Caco-2 (cell line): Measurements from ENCODE around the gene SERPINE3. TPM values are rescaled to one million over a fixed set of nuclear protein-coding genes. Genes with fewer than 3 reads are reported as not detected.

Experiments
- Bru-seq: library from RNA; stranded (reverse); fragments of 400-500 nt; gene quantifications from one replicate; lab custom pipeline; 2021; lab: Mats Ljungman, UMichigan
- BruChase-seq, 2 experiments: library from RNA; stranded (reverse); fragments of 400-500 nt; gene quantifications; one replicate each; lab custom pipeline; 2021; lab: Mats Ljungman, UMichigan
- BruUV-seq: library from RNA; stranded (reverse); fragments of 400-500 nt; replicated peaks from 2 replicates; lab custom pipeline; 2021; lab: Mats Ljungman, UMichigan
- CTCF ChIA-PET: fragments of 300-600 bp; sonication (Branson Sonifier 250); formaldehyde crosslinking; loops from one replicate; lab custom pipeline; 2022; ENCODE audit warnings: antibody characterized with exemption; lab: Charles Lee
- POLR2A ChIA-PET: fragments of 300-600 bp; sonication (Branson Sonifier 250); formaldehyde crosslinking; loops from one replicate; lab custom pipeline; 2022; ENCODE audit warnings: antibody characterized with exemption; lab: Charles Lee
- DNase-seq, 2 experiments: peaks; one replicate each; pipeline versions ENCODE4 v3.0.0 to v3.0.0-alpha.2; 2020 to 2022
- H3K27me3 ChIP-seq: replicated peaks from 2 replicates; pipeline ENCODE4 v1.6.0; 2011; ENCODE audit warnings: low read length; ENCODE audit not compliant: control insufficient read depth, insufficient read depth
- H3K36me3 ChIP-seq: 2 replicates; pipeline ENCODE4 v1.5.1; 2011; ENCODE audit warnings: low read length; ENCODE audit not compliant: control insufficient read depth, insufficient read depth
- H3K4me1 ChIP-seq: fragments of 250-450 bp; sonication (Bioruptor Pico); 2 replicates; pipeline ENCODE4 v1.5.1; 2020; ENCODE audit warnings: mild to moderate bottlenecking
- H3K4me3 ChIP-seq: 2 replicates; pipeline ENCODE4 v1.5.1; 2011; ENCODE audit warnings: low read depth, mild to moderate bottlenecking, control low read depth, low read length
- H3K9me3 ChIP-seq: fragments of 250-450 bp; sonication (Bioruptor Pico); 2 replicates; pipeline ENCODE4 v1.5.1; 2020; ENCODE audit warnings: mild to moderate bottlenecking, moderate library complexity
- H3K27ac Mint-ChIP-seq: one replicate; pipeline ENCODE4 v1.8.0; 2022; ENCODE audit warnings: mixed read lengths; ENCODE audit not compliant: unreplicated experiment
- H3K27me3 Mint-ChIP-seq: one replicate; pipeline ENCODE4 v1.8.0; 2022; ENCODE audit warnings: mixed read lengths; ENCODE audit not compliant: insufficient read depth, unreplicated experiment
- H3K36me3 Mint-ChIP-seq: one replicate; pipeline ENCODE4 v1.8.0; 2022; ENCODE audit warnings: mild to moderate bottlenecking, mixed read lengths; ENCODE audit not compliant: insufficient read depth, unreplicated experiment
- H3K4me1 Mint-ChIP-seq: one replicate; pipeline ENCODE4 v1.8.0; 2022; ENCODE audit warnings: low read depth, mixed read lengths; ENCODE audit not compliant: unreplicated experiment
- H3K4me3 Mint-ChIP-seq: one replicate; pipeline ENCODE4 v1.8.0; 2022; ENCODE audit warnings: mild to moderate bottlenecking, moderate library complexity, mixed read lengths; ENCODE audit not compliant: unreplicated experiment
- H3K9me3 Mint-ChIP-seq: one replicate; pipeline ENCODE4 v1.8.0; 2022; ENCODE audit warnings: mixed read lengths; ENCODE audit not compliant: unreplicated experiment
- intact Hi-C: fragments of 100-400 bp; cut with micrococcal nuclease; formaldehyde crosslinking; loops from one replicate; pipeline ENCODE4 v1.10.0; 2022; ENCODE audit not compliant: unreplicated experiment
- long read RNA-seq: library from polyadenylated mRNA; stranded (forward); transcript quantifications from one replicate; pipeline ENCODE4 v2.0.0, GENCODE V29; 2022
- total RNA-seq: library from RNA; stranded (reverse); gene quantifications from 2 replicates; pipeline ENCODE4 v1.2.3, GENCODE V29; 2022
- TF ChIP-seq, protein P1 (sequence below), 2 experiments: fragments of 200-600 bp in 1 of 2; IDR thresholded peaks; 1 replicate in 1 of 2; 2 replicates in 1 of 2; pipeline versions ENCODE4 v1.5.1 to v1.8.0; 2011 to 2022; ENCODE audit warnings: antibody characterized with exemption in 1 of 2, control low read depth in 1 of 2, inconsistent platforms in 1 of 2, low read depth in 1 of 2, low read length in 1 of 2, mild to moderate bottlenecking in 1 of 2, moderate library complexity in 1 of 2; ENCODE audit not compliant: insufficient read depth in 1 of 2, severe bottlenecking in 1 of 2, unreplicated experiment in 1 of 2

The SERPINE3 gene
- total RNA-seq: not detected in 2 replicates
- Bru-seq, nascent RNA: percentile 14 among the genes with signal in this experiment
- percentile 3 among the genes with signal in this experiment for BruChase-seq, experiment 1, labeled RNA remaining after a 2-hour chase
- BruChase-seq, experiment 2, labeled RNA remaining after a 6-hour chase: not detected
- long read RNA-seq, partial matches to known transcripts: 0 of 4 reads
- long read RNA-seq, other reads (novel, unspliced or antisense): 4 of 4 reads

DNA sequence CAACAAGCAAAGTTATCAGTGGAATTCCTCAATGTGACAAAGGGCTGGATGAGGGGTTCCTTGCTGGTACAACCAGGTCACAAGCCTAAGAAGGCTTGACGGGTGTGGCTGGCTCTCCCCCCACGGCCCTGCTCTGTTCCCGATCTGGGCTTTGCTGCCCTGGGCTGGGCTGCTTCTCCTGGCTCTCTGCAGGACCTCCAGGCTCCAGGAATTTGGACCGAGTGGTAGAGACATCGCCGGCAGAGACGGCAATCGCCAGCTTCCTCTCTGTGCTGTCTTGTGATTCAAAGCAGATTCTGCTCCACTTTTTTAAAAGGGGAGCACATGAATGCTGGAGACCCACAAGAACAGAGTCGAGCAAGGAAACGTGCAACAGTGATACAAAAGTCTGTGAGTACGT lies at the start of gene SERPINE3:
Gene SERPINE3, plus strand, starts transcription at position 338 of the 400 bp plus-strand sequence. CDS start 1,401 bp downstream, outside the sequence.
- no peaks in the 10 kb centered on the region for H3K9me3 Mint-ChIP-seq
- BruUV-seq: no TSS peak
- H3K4me1 Mint-ChIP-seq: no peaks in the 10 kb centered on the region
- intact Hi-C loops: no loop called here
- Histone ChIP-seq H3K27me3 (no peaks in the 10 kb centered on the region), H3K4me3 (no peak within 1 kb of the TSS), H3K36me3 (no peaks in the 10 kb centered on the region), H3K4me1 (no peaks in the 10 kb centered on the region), H3K9me3 (no peaks in the 10 kb centered on the region)
- H3K27ac Mint-ChIP-seq: no peak within 1 kb of the TSS
- ChIA-PET CTCF (no interaction called here), POLR2A (no interaction called here)
- H3K4me3 Mint-ChIP-seq: no peak within 1 kb of the TSS
- H3K27me3 Mint-ChIP-seq: no peaks in the 10 kb centered on the region
- TF ChIP-seq, protein P1, sequence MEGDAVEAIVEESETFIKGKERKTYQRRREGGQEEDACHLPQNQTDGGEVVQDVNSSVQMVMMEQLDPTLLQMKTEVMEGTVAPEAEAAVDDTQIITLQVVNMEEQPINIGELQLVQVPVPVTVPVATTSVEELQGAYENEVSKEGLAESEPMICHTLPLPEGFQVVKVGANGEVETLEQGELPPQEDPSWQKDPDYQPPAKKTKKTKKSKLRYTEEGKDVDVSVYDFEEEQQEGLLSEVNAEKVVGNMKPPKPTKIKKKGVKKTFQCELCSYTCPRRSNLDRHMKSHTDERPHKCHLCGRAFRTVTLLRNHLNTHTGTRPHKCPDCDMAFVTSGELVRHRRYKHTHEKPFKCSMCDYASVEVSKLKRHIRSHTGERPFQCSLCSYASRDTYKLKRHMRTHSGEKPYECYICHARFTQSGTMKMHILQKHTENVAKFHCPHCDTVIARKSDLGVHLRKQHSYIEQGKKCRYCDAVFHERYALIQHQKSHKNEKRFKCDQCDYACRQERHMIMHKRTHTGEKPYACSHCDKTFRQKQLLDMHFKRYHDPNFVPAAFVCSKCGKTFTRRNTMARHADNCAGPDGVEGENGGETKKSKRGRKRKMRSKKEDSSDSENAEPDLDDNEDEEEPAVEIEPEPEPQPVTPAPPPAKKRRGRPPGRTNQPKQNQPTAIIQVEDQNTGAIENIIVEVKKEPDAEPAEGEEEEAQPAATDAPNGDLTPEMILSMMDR (IDR thresholded peaks at IDR 0.05; ENCODE audit: insufficient read depth in 1 of 2, low read depth in 1 of 2, low read length in 1 of 2, severe bottlenecking in 1 of 2, unreplicated experiment in 1 of 2): no peak
- H3K36me3 Mint-ChIP-seq: peaks cover 8% of the 10 kb centered on the region
- no peak for DNase-seq

DNA sequence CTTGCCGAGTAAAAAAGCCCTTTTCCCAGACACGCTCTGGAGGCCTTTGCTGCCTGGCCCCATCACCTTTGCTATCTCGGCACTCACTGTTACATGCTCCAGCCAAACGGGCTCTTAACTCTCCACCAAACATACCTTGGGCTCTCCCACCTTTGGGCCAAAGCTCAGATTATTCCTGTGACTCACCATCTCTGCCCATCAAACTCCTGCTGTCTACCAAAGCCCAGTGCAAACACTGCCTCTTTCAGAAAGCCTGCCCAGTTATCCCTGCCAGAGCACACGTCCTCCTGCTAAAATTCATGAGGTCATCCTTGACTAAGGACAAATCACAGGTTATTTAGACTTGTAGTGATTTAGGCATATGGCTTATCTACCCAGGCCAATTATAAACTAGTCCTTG lies 48.1 kb upstream of the SERPINE3 start:
- ChIA-PET CTCF (no interaction called here), POLR2A (interaction anchor here (0.6 kb wide), 1 partner anchor 1061 kb away, joined by 3 read pairs; no protein-coding TSS in a partner anchor)
- Histone ChIP-seq H3K27me3 (no peaks in the 10 kb centered on the region), H3K4me3 (no peak overlapping the region), H3K36me3 (no peaks in the 10 kb centered on the region), H3K4me1 (no peaks in the 10 kb centered on the region), H3K9me3 (no peaks in the 10 kb centered on the region)
- Mint-ChIP-seq H3K4me1 (peaks cover 10% of the 10 kb centered on the region), H3K27me3 (no peaks in the 10 kb centered on the region), H3K9me3 (no peaks in the 10 kb centered on the region), H3K36me3 (peaks cover 4% of the 10 kb centered on the region), H3K27ac (no peak overlapping the region), H3K4me3 (no peak overlapping the region)
- intact Hi-C loops: no loop called here
- no TSS peak for BruUV-seq
- DNase-seq: peak in 1 of 2 experiments; percentile 14
- TF ChIP-seq, protein P1 (IDR thresholded peaks at IDR 0.05; ENCODE audit: insufficient read depth in 1 of 2, low read depth in 1 of 2, low read length in 1 of 2, severe bottlenecking in 1 of 2, unreplicated experiment in 1 of 2): no peak

DNA sequence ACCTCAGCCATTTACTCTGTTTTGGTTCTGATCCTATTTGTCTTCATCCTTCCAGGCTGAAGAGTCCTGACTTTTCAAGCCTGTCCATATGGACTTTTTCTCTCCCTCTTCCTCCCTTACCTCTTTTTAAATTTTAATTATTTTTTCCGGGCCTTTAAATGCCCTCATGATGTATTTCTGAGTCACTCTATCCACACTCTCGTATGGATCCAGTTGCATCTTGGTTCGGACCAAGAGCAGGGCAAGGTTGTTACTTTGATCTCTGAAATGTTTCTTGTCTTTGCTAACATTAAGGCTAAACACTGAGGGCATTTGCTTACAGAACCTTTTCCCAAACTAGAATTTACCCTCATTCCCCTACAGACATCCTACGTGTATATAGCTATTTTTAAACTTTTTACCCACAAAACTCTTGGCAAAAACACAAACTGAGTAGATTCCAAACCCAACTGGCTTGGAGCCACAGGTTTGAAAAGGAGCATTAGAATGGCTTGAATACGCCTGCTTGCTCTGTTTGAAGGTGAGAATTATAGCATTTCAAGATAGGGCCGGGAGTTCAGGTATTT lies 47.4 kb upstream of the SERPINE3 start:
- no peaks in the 10 kb centered on the region for H3K27me3 ChIP-seq
- no peak overlapping the region for H3K27ac Mint-ChIP-seq
- H3K36me3 ChIP-seq: no peaks in the 10 kb centered on the region
- no peak overlapping the region for H3K4me3 Mint-ChIP-seq
- POLR2A ChIA-PET: no interaction called here
- no TSS peak for BruUV-seq
- no peak for DNase-seq
- no peaks in the 10 kb centered on the region for H3K4me1 ChIP-seq
- no peaks in the 10 kb centered on the region for H3K9me3 Mint-ChIP-seq
- no peaks in the 10 kb centered on the region for H3K27me3 Mint-ChIP-seq
- no peaks in the 10 kb centered on the region for H3K9me3 ChIP-seq
- H3K4me3 ChIP-seq: no peak overlapping the region
- TF ChIP-seq, protein P1 (IDR thresholded peaks at IDR 0.05; ENCODE audit: insufficient read depth in 1 of 2, low read depth in 1 of 2, low read length in 1 of 2, severe bottlenecking in 1 of 2, unreplicated experiment in 1 of 2): no peak
- H3K4me1 Mint-ChIP-seq: peaks cover 10% of the 10 kb centered on the region
- intact Hi-C loops: no loop called here
- CTCF ChIA-PET: interaction anchor here (0.8 kb wide), 1 partner anchor 9 kb away, joined by 5 read pairs; no protein-coding TSS in a partner anchor
- H3K36me3 Mint-ChIP-seq: peaks cover 4% of the 10 kb centered on the region
